ENCODE measurements around the gene PROS1.
"Not testable (repeated sequence)": the region's sequence is repeated elsewhere in the genome, so short reads cannot be mapped to it uniquely, and the experiment has no call there.

The PROS1 gene

DNA sequence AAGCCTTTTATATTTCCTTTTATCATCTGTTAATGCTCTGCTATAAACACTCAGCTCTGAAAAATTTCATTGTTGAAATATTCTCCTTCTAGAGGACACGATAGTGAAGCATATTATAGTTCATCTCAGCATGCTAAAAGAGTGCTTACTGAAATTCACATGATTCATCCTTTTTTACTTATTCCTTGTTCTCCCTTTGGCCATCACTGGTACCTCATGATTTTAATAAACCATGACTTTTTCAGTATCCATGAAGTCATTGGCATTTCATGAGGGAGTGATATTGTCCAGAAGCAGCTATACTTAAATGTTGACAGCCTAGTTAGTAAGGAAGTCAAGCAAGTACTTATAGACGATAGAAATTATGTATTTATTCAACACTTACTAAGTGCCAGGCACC, 112.7 kb downstream of the PROS1 start:
- no peak for DNase-seq

DNA sequence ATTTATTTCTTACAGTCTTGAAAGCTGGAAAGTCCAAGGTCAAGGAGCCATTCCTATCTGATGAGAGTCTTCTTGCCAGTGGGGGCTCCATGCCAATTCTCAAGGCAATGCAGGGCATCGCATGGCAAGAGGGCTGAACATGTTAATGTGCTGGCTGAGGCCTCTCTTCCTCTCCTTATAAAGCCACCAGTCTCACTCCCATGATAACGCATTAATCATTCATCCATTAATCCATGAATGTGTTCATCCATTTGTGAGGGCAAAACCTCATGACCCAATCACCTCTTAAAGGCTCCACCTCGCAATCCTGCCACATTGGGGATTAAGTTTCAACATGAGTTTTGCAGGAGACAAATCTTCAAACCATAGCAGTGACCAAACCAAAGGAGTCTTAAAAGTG, 118.3 kb downstream of the PROS1 start:
- no peak for DNase-seq

DNA sequence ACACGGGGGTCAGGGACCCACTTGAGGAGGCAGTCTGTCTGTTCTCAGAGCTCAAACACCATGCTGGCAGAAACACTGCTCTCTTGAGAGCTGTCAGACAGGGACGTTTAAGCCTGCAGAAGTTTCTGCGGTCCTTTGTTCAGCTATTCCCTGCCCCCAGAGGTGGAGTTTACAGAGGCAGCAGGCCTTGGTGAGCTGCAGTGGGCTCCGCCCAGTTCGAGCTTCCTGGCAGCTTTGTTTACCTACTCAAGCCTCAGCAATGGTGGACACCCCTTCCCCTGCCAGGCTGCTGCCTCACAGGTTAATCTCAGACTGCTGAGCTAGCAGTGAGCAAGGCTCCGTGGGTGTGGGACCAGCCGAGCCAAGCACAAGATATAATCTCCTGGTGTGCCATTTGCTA, 121.5 kb downstream of the PROS1 start:
- DNase-seq, result not testable (repeated sequence)

GRCh38 chr3:93843981-93844380, 129.7 kb downstream of the PROS1 start:
- no peak for DNase-seq

- DNase-seq, result not testable (repeated sequence)
Measured at GRCh38 chr3:93839193-93839592, 134.5 kb downstream of the PROS1 start.

All from activated naive CD4-positive, alpha-beta T cell treated with anti-CD3 and anti-CD28 coated beads, Interleukin-2, amount 50 U/mL, for 16 hours (primary cell).